Lower lobe of right lung (tissue), 2 donors: Measurements from ENCODE around the gene ZP2. TPM values are rescaled to one million over a fixed set of nuclear protein-coding genes. Genes with fewer than 3 reads are reported as not detected.

Experiments used
- ATAC-seq, 2 donors: fragments of 200-7000 bp; cut with Tn5 transposase; one replicate each; pipeline ENCODE4 v1.9.1; 2020 to 2022; ENCODE audit warnings: mild to moderate bottlenecking in 2 of 2, moderate library complexity in 2 of 2
- DNase-seq: peaks from one replicate; pipeline ENCODE4 v3.0.0-alpha.2; 2020
- H3K27ac ChIP-seq: fragments of 200-600 bp; one replicate; pipeline ENCODE4 v1.8.0; 2022
- H3K27me3 ChIP-seq: fragments of 200-600 bp; one replicate; pipeline ENCODE4 v1.8.0; 2022; ENCODE audit warnings: low read depth
- H3K36me3 ChIP-seq: fragments of 200-600 bp; one replicate; pipeline ENCODE4 v1.8.0; 2022; ENCODE audit warnings: mild to moderate bottlenecking
- H3K4me1 ChIP-seq: fragments of 200-600 bp; one replicate; pipeline ENCODE4 v1.8.0; 2022
- H3K4me3 ChIP-seq: fragments of 200-600 bp; one replicate; pipeline ENCODE4 v1.8.0; 2022; ENCODE audit warnings: mild to moderate bottlenecking
- H3K9me3 ChIP-seq: fragments of 200-600 bp; one replicate; pipeline ENCODE4 v1.8.0; 2022
- intact Hi-C: fragments of 100-400 bp; cut with DNase I; formaldehyde crosslinking; loops from one replicate; pipeline ENCODE4 v1.11.0; 2022
- total RNA-seq: library from RNA; stranded (reverse); fragmentation: NEBNext Ultra II Directional; extraction: Animal tissue kit (Norgen Biotek cat#: 25700); gene quantifications from one replicate; pipeline ENCODE4 v1.2.1, GENCODE V29; 2021
- TF ChIP-seq, protein P1 (sequence below): fragments of 200-600 bp; IDR thresholded peaks from one replicate; pipeline ENCODE4 v1.8.0; 2022; ENCODE audit warnings: antibody characterized with exemption, mild to moderate bottlenecking
- donor health status: DM: no; HTN: yes; CAD: no; lungs with severe emphysema.

Gene ZP2
- total RNA-seq, 1 donor from 2014 or later, result not detected

DNA sequence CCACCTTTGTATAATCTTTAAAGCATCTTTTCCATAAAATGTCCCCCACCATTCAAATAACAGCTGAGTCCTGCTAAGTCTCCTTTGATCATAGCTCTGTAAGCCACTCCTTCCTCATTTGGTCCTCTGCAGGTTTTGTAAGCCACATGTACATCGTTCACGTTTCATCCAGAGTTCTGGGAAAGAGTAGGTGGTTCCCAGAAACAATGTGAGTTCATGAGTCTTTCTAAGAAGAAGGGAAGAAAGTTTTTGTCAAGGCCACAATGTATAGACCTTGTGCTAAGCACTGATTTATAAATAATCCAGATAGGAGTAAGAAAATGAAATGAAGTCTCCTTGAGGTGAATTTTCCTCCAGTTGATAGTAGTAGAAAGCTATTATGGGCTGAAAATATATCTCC is 13.4 kb upstream of the ZP2 start:
- TF ChIP-seq, protein P1, sequence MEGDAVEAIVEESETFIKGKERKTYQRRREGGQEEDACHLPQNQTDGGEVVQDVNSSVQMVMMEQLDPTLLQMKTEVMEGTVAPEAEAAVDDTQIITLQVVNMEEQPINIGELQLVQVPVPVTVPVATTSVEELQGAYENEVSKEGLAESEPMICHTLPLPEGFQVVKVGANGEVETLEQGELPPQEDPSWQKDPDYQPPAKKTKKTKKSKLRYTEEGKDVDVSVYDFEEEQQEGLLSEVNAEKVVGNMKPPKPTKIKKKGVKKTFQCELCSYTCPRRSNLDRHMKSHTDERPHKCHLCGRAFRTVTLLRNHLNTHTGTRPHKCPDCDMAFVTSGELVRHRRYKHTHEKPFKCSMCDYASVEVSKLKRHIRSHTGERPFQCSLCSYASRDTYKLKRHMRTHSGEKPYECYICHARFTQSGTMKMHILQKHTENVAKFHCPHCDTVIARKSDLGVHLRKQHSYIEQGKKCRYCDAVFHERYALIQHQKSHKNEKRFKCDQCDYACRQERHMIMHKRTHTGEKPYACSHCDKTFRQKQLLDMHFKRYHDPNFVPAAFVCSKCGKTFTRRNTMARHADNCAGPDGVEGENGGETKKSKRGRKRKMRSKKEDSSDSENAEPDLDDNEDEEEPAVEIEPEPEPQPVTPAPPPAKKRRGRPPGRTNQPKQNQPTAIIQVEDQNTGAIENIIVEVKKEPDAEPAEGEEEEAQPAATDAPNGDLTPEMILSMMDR, result no peak
- Histone ChIP-seq H3K4me3 (no peak overlapping the region), H3K27ac (no peak overlapping the region), H3K36me3 (no peaks in the 10 kb centered on the region), H3K9me3 (no peaks in the 10 kb centered on the region), H3K27me3 (peaks cover 4% of the 10 kb centered on the region), H3K4me1 (no peaks in the 10 kb centered on the region)
- DNase-seq, result no peak
- intact Hi-C loops, result no loop called here
- ATAC-seq, result peak in 1 of 2 donors; percentile 36

DNA sequence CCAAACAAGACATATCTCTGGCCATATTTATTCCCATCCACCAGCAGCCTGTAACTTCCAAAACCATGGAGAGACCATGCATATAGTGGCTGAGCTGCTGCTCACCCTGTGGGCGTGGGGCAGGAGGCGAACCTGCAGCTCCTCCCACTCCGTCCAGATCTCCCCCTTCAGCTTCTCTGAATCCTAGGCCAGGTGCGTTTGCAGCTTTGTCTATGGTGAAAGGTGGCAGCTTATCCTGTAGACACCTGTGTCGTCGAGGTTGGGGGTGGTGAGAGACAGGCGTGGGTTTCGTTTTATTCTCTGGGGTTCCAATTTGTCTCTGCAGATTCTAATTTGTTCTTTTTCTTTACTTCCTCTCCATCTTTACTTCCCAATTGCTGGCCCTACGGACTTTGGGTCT is 12.4 kb upstream of the ZP2 start:
- H3K4me3 ChIP-seq, result no peak overlapping the region
- no peaks in the 10 kb centered on the region for H3K36me3 ChIP-seq
- H3K27me3 ChIP-seq, result peaks cover 4% of the 10 kb centered on the region
- DNase-seq (no peak), ATAC-seq (no peak)
- H3K9me3 ChIP-seq, result no peaks in the 10 kb centered on the region
- intact Hi-C loops, result no loop called here
- TF ChIP-seq, protein P1, result no peak
- H3K4me1 ChIP-seq, result no peaks in the 10 kb centered on the region
- no peak overlapping the region for H3K27ac ChIP-seq

DNA sequence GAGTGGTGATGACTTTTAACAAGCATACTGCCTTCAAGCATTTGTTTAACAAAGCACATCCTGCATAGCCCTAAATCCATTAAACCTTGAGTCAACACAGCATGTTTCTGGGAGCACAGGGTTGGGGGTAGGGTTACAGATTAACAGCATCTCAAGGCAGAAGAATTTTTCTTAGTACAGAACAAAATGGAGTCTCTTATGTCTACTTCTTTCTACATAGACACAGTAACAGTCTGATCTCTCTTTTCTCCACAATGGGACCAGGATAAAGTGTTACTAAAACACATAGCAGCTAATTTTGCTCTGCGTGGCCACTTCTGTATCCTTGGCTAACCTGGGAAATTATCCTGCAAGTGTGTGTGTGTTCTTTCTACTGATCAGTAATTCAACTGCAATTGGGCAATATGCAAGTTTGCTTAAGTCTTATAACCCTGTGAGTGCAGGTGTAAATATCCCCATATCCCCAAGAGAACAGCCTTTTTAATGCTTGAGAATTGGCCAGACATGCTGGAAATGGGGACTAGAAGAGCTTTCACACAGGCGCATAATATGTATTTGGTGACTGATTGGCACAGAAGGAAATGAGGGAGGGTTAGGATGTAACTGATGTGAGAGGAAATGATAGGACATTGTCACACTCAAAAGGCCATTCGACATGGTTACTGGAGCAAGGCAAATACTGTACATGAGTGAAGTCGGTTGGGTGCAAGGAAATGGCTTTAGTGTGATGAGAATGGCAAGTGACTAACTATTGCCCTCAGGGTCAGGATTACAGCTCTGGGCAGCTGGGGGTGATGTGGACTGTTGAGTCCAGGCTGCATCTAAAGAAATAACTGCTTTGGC is 11.3 kb upstream of the ZP2 start:
- TF ChIP-seq, protein P1, result no peak
- H3K4me3 ChIP-seq, result no peak overlapping the region
- peaks cover 4% of the 10 kb centered on the region for H3K27me3 ChIP-seq
- intact Hi-C loops, result no loop called here
- DNase-seq, result no peak
- H3K27ac ChIP-seq, result peak overlapping the region; percentile 31
- peak; percentile 84 to 92 for ATAC-seq
- no peaks in the 10 kb centered on the region for H3K4me1 ChIP-seq
- H3K36me3 ChIP-seq, result no peaks in the 10 kb centered on the region
- no peaks in the 10 kb centered on the region for H3K9me3 ChIP-seq

DNA sequence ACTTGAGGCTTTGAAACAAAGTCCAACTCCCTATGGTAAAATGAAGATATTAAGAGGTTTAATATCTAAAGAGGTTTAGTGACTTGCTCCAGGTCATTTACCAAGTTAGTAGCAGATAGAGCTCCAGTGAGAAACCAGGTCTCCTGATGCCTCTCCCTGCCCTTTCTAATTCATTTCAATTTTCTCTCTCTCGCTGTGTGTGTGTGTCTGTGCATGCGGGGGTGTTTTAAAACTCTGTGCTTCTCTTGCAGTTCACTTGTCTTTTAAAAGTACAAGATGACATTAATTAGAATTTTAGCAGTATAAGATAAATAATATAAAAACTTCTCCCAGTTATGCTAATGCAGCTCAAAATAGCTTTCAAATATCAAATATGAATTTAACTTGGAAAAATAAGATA is 8.2 kb upstream of the ZP2 start:
- ATAC-seq (no peak), DNase-seq (no peak)
- H3K9me3 ChIP-seq, result no peaks in the 10 kb centered on the region
- intact Hi-C loops, result no loop called here
- H3K36me3 ChIP-seq, result no peaks in the 10 kb centered on the region
- TF ChIP-seq, protein P1, result no peak
- no peaks in the 10 kb centered on the region for H3K4me1 ChIP-seq
- no peak overlapping the region for H3K27ac ChIP-seq
- H3K4me3 ChIP-seq, result no peak overlapping the region
- peaks cover 4% of the 10 kb centered on the region for H3K27me3 ChIP-seq

DNA sequence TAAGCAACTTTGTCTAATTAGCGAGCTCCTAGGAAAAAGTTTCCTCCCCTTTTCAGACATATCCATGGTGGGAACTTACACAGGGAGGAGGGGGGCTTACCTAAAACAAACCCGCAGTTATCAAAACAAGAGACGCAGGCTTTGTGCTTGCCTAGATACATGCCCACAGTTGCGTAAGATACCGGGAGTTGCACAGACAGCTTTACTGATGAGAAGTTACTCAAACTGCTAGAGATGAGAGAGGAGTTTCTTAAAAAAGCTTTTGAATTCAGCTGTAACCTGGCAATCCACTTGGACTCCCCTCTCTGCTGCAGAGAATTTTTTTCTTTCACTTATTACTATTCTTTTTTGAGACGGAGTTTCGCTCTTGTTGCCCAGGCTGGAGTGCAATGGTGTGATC is 6.8 kb upstream of the ZP2 start:
- Histone ChIP-seq H3K36me3 (no peaks in the 10 kb centered on the region), H3K27me3 (no peaks in the 10 kb centered on the region), H3K9me3 (no peaks in the 10 kb centered on the region), H3K4me3 (no peak overlapping the region), H3K4me1 (no peaks in the 10 kb centered on the region), H3K27ac (no peak overlapping the region)
- intact Hi-C loops, result no loop called here
- DNase-seq (no peak), ATAC-seq (peak in 1 of 2 donors; percentile 21)
- TF ChIP-seq, protein P1, result no peak
